K562 (cell line): ENCODE results near the gene NEK1. TPM values are rescaled to one million over a fixed set of nuclear protein-coding genes. Genes with fewer than 3 reads are reported as not detected.

Source experiments
- E2F8 ChIP-seq: fragments of 450-650 bp; IDR thresholded peaks from 2 replicates; pipeline ENCODE4 v1.7.1; 2018; ENCODE audit warnings: mild to moderate bottlenecking, low read depth; ENCODE audit not compliant: partially characterized antibody
- GMEB1 ChIP-seq: fragments of 250-450 bp; sonication (Bioruptor Pico); IDR thresholded peaks from 2 replicates; pipeline ENCODE4 v1.4.0; 2020; ENCODE audit warnings: mild to moderate bottlenecking
- HDAC1 ChIP-seq, 2 experiments: fragments of 450-650 bp; IDR thresholded peaks; 2 replicates each; pipeline ENCODE4 v1.6.1; 2016 to 2017; ENCODE audit warnings: inconsistent platforms in 1 of 2, mild to moderate bottlenecking in 1 of 2, moderate library complexity in 1 of 2
- JUND ChIP-seq, 2 experiments: IDR thresholded peaks; 2 replicates in 1 of 2; 3 replicates in 1 of 2; pipeline ENCODE4 v1.6.1; 2011; ENCODE audit warnings: borderline replicate concordance in 2 of 2, low read depth in 2 of 2, low read length in 2 of 2, improper control_type of control experiment in 1 of 2, missing biosample characterization in 1 of 2, missing genetic modification characterization in 1 of 2, missing genetic modification reagents in 1 of 2
- KDM1A ChIP-seq, 2 experiments: fragments of 450-650 bp; IDR thresholded peaks; 2 replicates each; pipeline ENCODE4 v1.6.1; 2016; ENCODE audit warnings: mild to moderate bottlenecking in 2 of 2
- KDM4B ChIP-seq, 2 experiments: fragments of 450-650 bp in 1 of 2; sonication (generic) in 1 of 2; IDR thresholded peaks; 2 replicates each; pipeline ENCODE4 v1.6.1; 2016 to 2017; ENCODE audit warnings: borderline replicate concordance in 2 of 2, antibody characterized with exemption in 1 of 2, low read depth in 1 of 2, mild to moderate bottlenecking in 1 of 2
- LEF1 ChIP-seq: fragments of 450-650 bp; IDR thresholded peaks from 2 replicates; pipeline ENCODE4 v1.6.1; 2016; ENCODE audit warnings: mild to moderate bottlenecking
- MAFG ChIP-seq: fragments of 450-650 bp; conservative IDR thresholded peaks from 2 replicates; pipeline ENCODE4 v1.6.1; 2016; ENCODE audit warnings: missing genetic modification characterization, missing compliant biosample characterization
- PCBP1 ChIP-seq: fragments of 200-400 bp; formaldehyde crosslinking; IDR thresholded peaks from 2 replicates; pipeline ENCODE4 v1.6.1; 2018; ENCODE audit warnings: mild to moderate bottlenecking, low read depth, low read length; ENCODE audit not compliant: poor library complexity, severe bottlenecking
- TBP ChIP-seq: optimal IDR thresholded peaks from 2 replicates; pipeline ENCODE3; 2011; ENCODE audit warnings: low read depth, low read length, improper control_type of control experiment
- ZNF12 ChIP-seq: sonication (generic); formaldehyde crosslinking; IDR thresholded peaks from 2 replicates; pipeline ENCODE4 v1.4.0; 2020; ENCODE audit warnings: mild to moderate bottlenecking, missing genetic modification reagents
- ZNF449 ChIP-seq: fragments of 250-450 bp; sonication (Bioruptor Pico); IDR thresholded peaks from 2 replicates; pipeline ENCODE4 v1.8.0; 2022; ENCODE audit warnings: moderate library complexity, mild to moderate bottlenecking, inconsistent platforms
- polyA plus RNA-seq, 8 experiments: library from polyadenylated mRNA; depleted of rRNA in 4 of 8; stranded (reverse) in 5 of 8; unstranded in 3 of 8; fragments of >200 nt; fragmentation: Nextera tagmentation in 2 of 8; fragmentation: Illumina TruSeq in 1 of 8; extraction: Ambion mirVana in 2 of 8; extraction: Trizol in 1 of 8; gene quantifications; 2 replicates each; pipeline versions ENCODE4 v1.2.1 to v1.2.3, GENCODE V29; 2011 to 2014; ENCODE audit warnings: inconsistent platforms in 1 of 8, missing spikeins in 1 of 8
- total RNA-seq, 7 experiments: library from RNA; depleted of rRNA in 6 of 7; stranded (reverse); fragments of >200 nt in 6 of 7; fragmentation: Illumina TruSeq in 2 of 7; extraction: Trizol in 2 of 7; gene quantifications; 2 replicates each; pipeline versions ENCODE4 v1.2.1 to v1.2.3, GENCODE V29; 2011 to 2021; ENCODE audit warnings: low replicate concordance in 1 of 7

The NEK1 gene
- total and polyA plus RNA-seq, 9 of the 15 experiments (the other 6 are each of a cell fraction or from before 2014, with no cell fraction given) = 6.2 to 15.7 (median 10.3) TPM

- TF ChIP-seq E2F8 = no peak
- 0 out of 2 replicates have a peak, but pooled peaks have one; percentile 26 for TF ChIP-seq MAFG
- peak in 1 of 2 experiments; percentile 82; a peak in 1 of 4 replicates for TF ChIP-seq HDAC1 (IDR thresholded peaks at IDR 0.05)
- no peak for TF ChIP-seq GMEB1 (CRISPR knock-in tag)
- peak; percentile 95 to 96 for TF ChIP-seq KDM1A (IDR thresholded peaks at IDR 0.05)
- TF ChIP-seq TBP = no peak
- TF ChIP-seq JUND (IDR thresholded peaks at IDR 0.05; ENCODE audit: borderline replicate concordance, low read depth, low read length) = peak; percentile 31; the same call in 1 of the 2 replicates
- peak; percentile 40; the same call in 2 of the 3 replicates for TF ChIP-seq JUND (tag; IDR thresholded peaks at IDR 0.05; ENCODE audit: borderline replicate concordance, low read depth, low read length)
- TF ChIP-seq LEF1 = peak; percentile 75
- no peak for TF ChIP-seq KDM4B (IDR thresholded peaks at IDR 0.05; ENCODE audit: borderline replicate concordance in 2 of 2, low read depth in 1 of 2)
- TF ChIP-seq ZNF12 (CRISPR knock-in tag) = no peak
- TF ChIP-seq PCBP1 = no peak
- TF ChIP-seq ZNF449 = no peak
These were observed 9.5 kb upstream of the NEK1 start (continued) for GRCh38 chr4:169621731-169622492.
